GM12878 (cell line): Measurements from ENCODE around the gene PEX12. TPM values are rescaled to one million over a fixed set of nuclear protein-coding genes. Genes with fewer than 3 reads are reported as not detected.

Source experiments
- ATAC-seq: fragments of 200-7000 bp; cut with Tn5 transposase; 3 replicates; pipeline ENCODE4 v1.9.1; 2020; ENCODE audit warnings: mild to moderate bottlenecking, moderate library complexity
- BruUV-seq: library from RNA; stranded (reverse); fragments of 400-500 nt; replicated peaks from 2 replicates; lab custom pipeline; 2021; lab: Mats Ljungman, UMichigan
- CTCF ChIA-PET: fragments of 300-600 bp; sonication (Branson Sonifier 250); formaldehyde crosslinking; extraction: SDS; loops from one replicate; lab custom pipeline; 2021; ENCODE audit warnings: inconsistent platforms; lab: Yijun Ruan, JAX
- POLR2A ChIA-PET: fragments of 350-600 bp; formaldehyde crosslinking; extraction: SDS; loops from one replicate; lab custom pipeline; 2021; ENCODE audit warnings: inconsistent platforms; lab: Charles Lee
- RAD21 ChIA-PET: fragments of 300-600 bp; sonication (Branson Sonifier 250); formaldehyde crosslinking; loops from one replicate; lab custom pipeline; 2023; ENCODE audit warnings: antibody characterized with exemption; ENCODE audit not compliant: unreplicated experiment; lab: Charles Lee
- SMC1A ChIA-PET: fragments of 300-600 bp; sonication (Branson Sonifier 250); formaldehyde crosslinking; loops from one replicate; lab custom pipeline; 2023; ENCODE audit not compliant: unreplicated experiment, uncharacterized antibody; lab: Charles Lee
- DNase-seq: peaks from one replicate; pipeline ENCODE4 v3.0.0-alpha.2; 2011; ENCODE audit warnings: low read depth, low spot score
- FAIRE-seq: peaks from 3 replicates; lab custom pipeline; 2011; peaks lifted over from hg19 to GRCh38; lab: Jason Lieb, UNC
- H2AFZ ChIP-seq: 2 replicates; pipeline ENCODE4 v1.6.0; 2011; ENCODE audit warnings: low read depth, low read length, control low read depth; ENCODE audit not compliant: control insufficient read depth
- H3K27ac ChIP-seq: 2 replicates; pipeline ENCODE4 v1.5.1; 2011; ENCODE audit warnings: control low read depth; ENCODE audit not compliant: control insufficient read depth, insufficient read depth
- H3K27me3 ChIP-seq, 2 experiments: replicated peaks in 1 of 2; 2 replicates each; pipeline versions ENCODE4 v1.6.0 to v1.6.1; 2011; ENCODE audit warnings: low read length in 1 of 2; ENCODE audit not compliant: control insufficient read depth in 2 of 2, insufficient read depth in 2 of 2
- H3K36me3 ChIP-seq, 2 experiments: 2 replicates each; pipeline ENCODE4 v1.5.1; 2011; ENCODE audit warnings: low read length in 1 of 2; ENCODE audit not compliant: control insufficient read depth in 2 of 2, insufficient read depth in 2 of 2
- H3K4me1 ChIP-seq: 2 replicates; pipeline ENCODE4 v1.6.1; 2011; ENCODE audit warnings: mild to moderate bottlenecking, low read length, moderate library complexity, mixed read lengths; ENCODE audit not compliant: control insufficient read depth, insufficient read depth
- H3K4me2 ChIP-seq: 2 replicates; pipeline ENCODE4 v1.6.0; 2011; ENCODE audit warnings: control low read depth; ENCODE audit not compliant: control insufficient read depth, insufficient read depth
- H3K4me3 ChIP-seq: fragments of 200-600 bp; sonication (generic); 2 replicates; pipeline ENCODE4 v1.5.1; 2016
- H3K79me2 ChIP-seq: 2 replicates; pipeline ENCODE4 v1.6.0; 2011; ENCODE audit warnings: low read length; ENCODE audit not compliant: control insufficient read depth, insufficient read depth
- H3K9ac ChIP-seq: 2 replicates; pipeline ENCODE4 v1.8.0; 2011; ENCODE audit warnings: low read length, control low read depth, mixed read lengths; ENCODE audit not compliant: control insufficient read depth, insufficient read depth
- H3K9me3 ChIP-seq: replicated peaks from 3 replicates; pipeline ENCODE4 v1.5.1; 2011; ENCODE audit warnings: mild to moderate bottlenecking, low read length; ENCODE audit not compliant: control insufficient read depth, insufficient read depth
- H4K20me1 ChIP-seq: 2 replicates; pipeline ENCODE4 v1.6.0; 2011; ENCODE audit not compliant: control insufficient read depth, insufficient read depth
- BCL3 ChIP-seq: IDR thresholded peaks from 2 replicates; pipeline ENCODE4 v1.6.1; 2011; ENCODE audit warnings: borderline replicate concordance, low read depth, mild to moderate bottlenecking, moderate library complexity, low read length; ENCODE audit not compliant: insufficient read depth, poor library complexity, severe bottlenecking
- BMI1 ChIP-seq: fragments of 450-650 bp; IDR thresholded peaks from 2 replicates; pipeline ENCODE4 v1.6.1; 2016; ENCODE audit warnings: mild to moderate bottlenecking, moderate library complexity, borderline replicate concordance
- CBX3 ChIP-seq: fragments of 200-600 bp; sonication (generic); IDR thresholded peaks from 2 replicates; pipeline ENCODE4 v1.6.1; 2016; ENCODE audit warnings: low read depth, borderline replicate concordance
- CREB1 ChIP-seq: IDR thresholded peaks from 2 replicates; pipeline ENCODE4 v1.6.1; 2012; ENCODE audit warnings: low read depth, mild to moderate bottlenecking, inconsistent platforms
- EED ChIP-seq: sonication (generic); IDR thresholded peaks from 2 replicates; pipeline ENCODE4 v1.6.1; 2016; ENCODE audit warnings: antibody characterized with exemption, low read depth
- ELK1 ChIP-seq: IDR thresholded peaks from 2 replicates; pipeline ENCODE4 v1.6.1; 2012; ENCODE audit warnings: low read depth, low read length, improper control_type of control experiment
- GABPA ChIP-seq: IDR thresholded peaks from 2 replicates; pipeline ENCODE4 v1.6.1; 2014; ENCODE audit warnings: antibody characterized with exemption, low read depth, mild to moderate bottlenecking, inconsistent platforms
- MYC ChIP-seq: IDR thresholded peaks from 2 replicates; pipeline ENCODE4 v1.6.1; 2011; ENCODE audit warnings: mild to moderate bottlenecking, low read length, moderate library complexity, inconsistent platforms; ENCODE audit not compliant: insufficient read depth, insufficient replicate concordance, insufficient read length, severe bottlenecking
- NFXL1 ChIP-seq: fragments of 450-650 bp; IDR thresholded peaks from 2 replicates; pipeline ENCODE4 v1.6.1; 2017; ENCODE audit warnings: antibody characterized with exemption, mild to moderate bottlenecking, borderline replicate concordance
- NFYB ChIP-seq: IDR thresholded peaks from 2 replicates; pipeline ENCODE4 v1.6.1; 2011; ENCODE audit warnings: low read depth, mild to moderate bottlenecking, low read length, improper control_type of control experiment, moderate library complexity; ENCODE audit not compliant: insufficient read depth
- POLR2AphosphoS2 ChIP-seq: IDR thresholded peaks from 2 replicates; pipeline ENCODE4 v1.6.1; 2011; ENCODE audit warnings: low read depth, mild to moderate bottlenecking, low read length, improper control_type of control experiment, moderate library complexity
- POU2F2 ChIP-seq: IDR thresholded peaks from 3 replicates; pipeline ENCODE4 v1.6.1; 2011; ENCODE audit warnings: low read depth, mild to moderate bottlenecking, low read length, borderline replicate concordance
- SREBF2 ChIP-seq: IDR thresholded peaks from 2 replicates; pipeline ENCODE4 v1.6.1; 2012; ENCODE audit warnings: mild to moderate bottlenecking, low read length
- TAF1 ChIP-seq: IDR thresholded peaks from 2 replicates; pipeline ENCODE4 v1.6.1; 2011; ENCODE audit warnings: mild to moderate bottlenecking, low read depth, low read length, borderline replicate concordance
- ZNF207 ChIP-seq: fragments of 450-650 bp; IDR thresholded peaks from 2 replicates; pipeline ENCODE4 v1.6.1; 2014; ENCODE audit warnings: antibody characterized with exemption, mild to moderate bottlenecking, borderline replicate concordance
- ZNF24 ChIP-seq: fragments of 450-650 bp; IDR thresholded peaks from 2 replicates; pipeline ENCODE4 v1.6.1; 2017; ENCODE audit warnings: antibody characterized with exemption, mild to moderate bottlenecking
- ZNF592 ChIP-seq: fragments of 450-650 bp; IDR thresholded peaks from 2 replicates; pipeline ENCODE4 v1.6.1; 2017; ENCODE audit warnings: mild to moderate bottlenecking, moderate library complexity
- WGBS: methylation state at CpG from one replicate; pipeline ENCODE4 v1.1.6; 2016; ENCODE audit warnings: low lambda C conversion rate; ENCODE audit not compliant: insufficient replicate concordance, insufficient coverage; ENCODE audit errors: missing lambda C conversion rate; 5-methylcytosine and 5-hydroxymethylcytosine counted together
- in situ Hi-C: fragments of 300-500 bp; cut with MboI; formaldehyde crosslinking; loops from 9 replicates; pipeline ENCODE4 v1.14.3; 2018; ENCODE audit warnings: mixed read lengths
- intact Hi-C: fragments of 100-400 bp; cut with micrococcal nuclease; formaldehyde crosslinking; loops from one replicate; pipeline ENCODE4 v1.14.2; 2022; ENCODE audit not compliant: unreplicated experiment
- polyA plus RNA-seq, 11 experiments: library from polyadenylated mRNA; depleted of rRNA in 4 of 11; unstranded in 6 of 11; stranded (reverse) in 5 of 11; fragments of >200 nt; fragmentation: Nextera tagmentation in 4 of 11; fragmentation: Illumina TruSeq in 1 of 11; extraction: Ambion mirVana in 4 of 11; extraction: Trizol in 1 of 11; gene quantifications; 1 replicate in 1 of 11; 2 replicates in 10 of 11; pipeline versions ENCODE4 v1.2.1 to v1.2.3, GENCODE V29; 2011 to 2016; ENCODE audit warnings: inconsistent platforms in 2 of 11, missing spikeins in 2 of 11, low read depth in 1 of 11
- total RNA-seq, 4 experiments: library from RNA; depleted of rRNA in 3 of 4; stranded (reverse); fragments of >200 nt in 3 of 4; fragmentation: Illumina TruSeq in 1 of 4; extraction: Trizol in 1 of 4; gene quantifications; 2 replicates each; pipeline versions ENCODE4 v1.2.1 to v1.2.3, GENCODE V29; 2013 to 2021

Gene PEX12
- total and polyA plus RNA-seq, 10 of the 15 experiments (the other 5 are each of a cell fraction or from before 2014, with no cell fraction given), result 2.9 to 15.8 (median 4.6) TPM

GRCh38 chr17:35534576-35535093 lies 43.7 kb downstream of the PEX12 start:
- Histone ChIP-seq H3K79me2 (peaks cover 72% of the 10 kb centered on the region), H2AFZ (no peak overlapping the region), H3K36me3 (0 out of 4 replicates have a peak, but pooled peaks cover 0 to 3% of the 10 kb centered on the region in 2 experiments), H3K9me3 (no peaks in the 10 kb centered on the region; the same call in 2 of the 3 replicates), H4K20me1 (no peaks in the 10 kb centered on the region), H3K4me1 (peaks cover 13% of the 10 kb centered on the region), H3K9ac (peak overlapping the region; percentile 36; the same call in 1 of the 2 replicates), H3K4me2 (peak overlapping the region; percentile 81), H3K27me3 (no peaks in the 10 kb centered on the region), H3K27ac (no peak overlapping the region), H3K4me3 (peak overlapping the region; percentile 81)
- in situ Hi-C loops (loop anchor here (5.0 kb wide), 3 partner anchors 162 to 367 kb away; partner anchors contain the start of gene SLFN11), intact Hi-C loops (loop anchor here (5.0 to 10.0 kb wide), 2 partner anchors 102 to 390 kb away; partner anchors contain the start of genes NLE1, SLFN12 and UNC45B)
- WGBS, result 44% methylated on average over 3 of the region's 3 CpGs
- TF ChIP-seq ZNF592 (no peak), SREBF2 (no peak), NFXL1 (no peak), NFYB (no peak), ZNF207 (no peak), TAF1 (no peak), ELK1 (no peak), BCL3 (no peak), MYC (no peak), POLR2AphosphoS2 (no peak), CREB1 (no peak), GABPA (no peak), BMI1 (no peak), ZNF24 (no peak), CBX3 (no peak), EED (no peak), POU2F2 (no peak)
- ChIA-PET POLR2A (interaction anchor here (0.9 to 1.5 kb wide), 9 partner anchors 12 to 222 kb away, joined by 3 to 7 read pairs (median 4); partner anchors contain the start of genes PEX12 and SLFN11), CTCF (interaction anchor here (0.7 to 16.4 kb wide), 19 partner anchors 11 to 449 kb away, joined by 3 to 321 read pairs (median 4); partner anchors contain the start of gene SLFN13), SMC1A (interaction anchor here (0.6 to 12.6 kb wide), 23 partner anchors 9 to 435 kb away, joined by 3 to 251 read pairs (median 4); partner anchors contain the start of genes PEX12, SLFN13 and SLFN5), RAD21 (interaction anchor here (0.6 to 8.2 kb wide), 17 partner anchors 9 to 1115 kb away, joined by 3 to 171 read pairs (median 5); partner anchors contain the start of genes PEX12, SLFN11, SLFN12 and SLFN13)
- no peak for FAIRE-seq
- DNase-seq, result no peak
- BruUV-seq, result TSS peak; percentile 18
- no peak for ATAC-seq
